Duodenal mucosa (tissue), 2 donors: ENCODE results near the gene AJUBA.

Experiments
- H3K27ac ChIP-seq: one replicate; pipeline ENCODE4 v1.7.0; 2013; ENCODE audit warnings: low read depth, low read length
- H3K27me3 ChIP-seq, 2 donors: one replicate each; pipeline ENCODE4 v1.7.0; 2013; ENCODE audit warnings: low read length in 2 of 2, control low read depth in 1 of 2; ENCODE audit not compliant: insufficient read depth in 2 of 2, control insufficient read depth in 1 of 2
- H3K36me3 ChIP-seq, 2 donors: one replicate each; pipeline ENCODE4 v1.7.0; 2013; ENCODE audit warnings: low read length in 2 of 2, control low read depth in 1 of 2; ENCODE audit not compliant: insufficient read depth in 2 of 2, control insufficient read depth in 1 of 2
- H3K4me1 ChIP-seq, 2 donors: one replicate each; pipeline ENCODE4 v1.7.0; 2013; ENCODE audit warnings: low read length in 2 of 2, control low read depth in 1 of 2; ENCODE audit not compliant: insufficient read depth in 2 of 2, control insufficient read depth in 1 of 2
- H3K4me3 ChIP-seq, 2 donors: one replicate each; pipeline ENCODE4 v1.7.0; 2013; ENCODE audit warnings: low read length in 2 of 2, low read depth in 1 of 2
- H3K9ac ChIP-seq, 2 donors: one replicate each; pipeline ENCODE4 v1.7.0; 2013; ENCODE audit warnings: low read length in 2 of 2, low read depth in 1 of 2
- H3K9me3 ChIP-seq, 2 donors: one replicate each; pipeline ENCODE4 v1.7.0; 2013; ENCODE audit warnings: low read length in 2 of 2, control low read depth in 1 of 2; ENCODE audit not compliant: control insufficient read depth in 1 of 2

Gene AJUBA

GRCh38 chr14:22982477-22983245 is at the start of gene AJUBA:
TSS of gene AJUBA (minus strand) at chr14:22982551. CDS start at chr14:22982266, 285 bp downstream.
- Histone ChIP-seq H3K4me3 (peak within 1 kb of the TSS; percentile 72 to 95), H3K27me3 (peaks cover 6 to 12% of the 10 kb centered on the region in 2 donors), H3K27ac (peak within 1 kb of the TSS; percentile 27), H3K9me3 (no peaks in the 10 kb centered on the region), H3K9ac (peak within 1 kb of the TSS; percentile 24 to 86), H3K36me3 (peaks cover 0 to 6% of the 10 kb centered on the region in 2 donors), H3K4me1 (peaks cover 33 to 37% of the 10 kb centered on the region in 2 donors)

- Histone ChIP-seq H3K9ac (no peak overlapping the region), H3K27ac (no peak overlapping the region), H3K9me3 (no peaks in the 10 kb centered on the region), H3K36me3 (peaks cover 4 to 36% of the 10 kb centered on the region in 2 donors), H3K4me1 (peaks cover 11 to 12% of the 10 kb centered on the region in 2 donors), H3K4me3 (no peak overlapping the region), H3K27me3 (no peaks in the 10 kb centered on the region)
Measured at GRCh38 chr14:23030936-23031335, 48.6 kb upstream of the AJUBA start.

GRCh38 chr14:23028799-23029198 is 46.4 kb upstream of the AJUBA start:
- Histone ChIP-seq H3K4me3 (no peak overlapping the region), H3K9ac (no peak overlapping the region), H3K27me3 (no peaks in the 10 kb centered on the region), H3K36me3 (peaks cover 12 to 49% of the 10 kb centered on the region in 2 donors), H3K27ac (no peak overlapping the region), H3K4me1 (peaks cover 8% of the 10 kb centered on the region in 2 donors), H3K9me3 (no peaks in the 10 kb centered on the region)

GRCh38 chr14:23025151-23025814 is 42.9 kb upstream of the AJUBA start:
- no peaks in the 10 kb centered on the region for H3K4me1 ChIP-seq
- no peak overlapping the region for H3K4me3 ChIP-seq
- H3K9ac ChIP-seq, result no peak overlapping the region
- peaks cover 12 to 28% of the 10 kb centered on the region in 2 donors for H3K36me3 ChIP-seq
- no peaks in the 10 kb centered on the region for H3K9me3 ChIP-seq
- no peak overlapping the region for H3K27ac ChIP-seq
- H3K27me3 ChIP-seq, result no peaks in the 10 kb centered on the region

- Histone ChIP-seq H3K9ac (no peak overlapping the region), H3K27me3 (no peaks in the 10 kb centered on the region), H3K4me3 (no peak overlapping the region), H3K9me3 (no peaks in the 10 kb centered on the region), H3K27ac (no peak overlapping the region), H3K36me3 (peaks cover 12 to 28% of the 10 kb centered on the region in 2 donors), H3K4me1 (no peaks in the 10 kb centered on the region)
Measured at GRCh38 chr14:23024612-23025075, 42.3 kb upstream of the AJUBA start.

- Histone ChIP-seq H3K27me3 (no peaks in the 10 kb centered on the region), H3K36me3 (peaks cover 12 to 20% of the 10 kb centered on the region in 2 donors), H3K4me3 (no peak overlapping the region), H3K4me1 (no peaks in the 10 kb centered on the region), H3K27ac (no peak overlapping the region), H3K9ac (no peak overlapping the region), H3K9me3 (no peaks in the 10 kb centered on the region)
Measured at GRCh38 chr14:23023795-23024152, 41.4 kb upstream of the AJUBA start.

GRCh38 chr14:23023022-23023794 is 40.9 kb upstream of the AJUBA start:
- Histone ChIP-seq H3K27ac (no peak overlapping the region), H3K4me3 (no peak overlapping the region)

GRCh38 chr14:23021889-23022442 is 39.6 kb upstream of the AJUBA start:
- Histone ChIP-seq H3K9ac (no peak overlapping the region), H3K4me1 (no peaks in the 10 kb centered on the region), H3K4me3 (no peak overlapping the region), H3K36me3 (peaks cover 12 to 17% of the 10 kb centered on the region in 2 donors), H3K27me3 (no peaks in the 10 kb centered on the region), H3K27ac (no peak overlapping the region), H3K9me3 (no peaks in the 10 kb centered on the region)

More at GRCh38 chr14:23023022-23023794, 40.9 kb upstream of the AJUBA start:
- Histone ChIP-seq H3K36me3 (peaks cover 12 to 17% of the 10 kb centered on the region in 2 donors), H3K9ac (no peak overlapping the region), H3K4me1 (no peaks in the 10 kb centered on the region), H3K9me3 (no peaks in the 10 kb centered on the region), H3K27me3 (no peaks in the 10 kb centered on the region)

- H3K4me1 ChIP-seq, result no peaks in the 10 kb centered on the region
- H3K9me3 ChIP-seq, result no peaks in the 10 kb centered on the region
- no peak overlapping the region for H3K27ac ChIP-seq
- no peak overlapping the region for H3K9ac ChIP-seq
- peaks cover 12 to 17% of the 10 kb centered on the region in 2 donors for H3K36me3 ChIP-seq
- no peak overlapping the region for H3K4me3 ChIP-seq
- H3K27me3 ChIP-seq, result no peaks in the 10 kb centered on the region
Measured at GRCh38 chr14:23021434-23021833, 39.1 kb upstream of the AJUBA start.
